PC-9 (cell line): ENCODE results near the gene ELL3. TPM values are rescaled to one million over a fixed set of nuclear protein-coding genes. Genes with fewer than 3 reads are reported as not detected.
"Not testable (repeated sequence)": the region's sequence is repeated elsewhere in the genome, so short reads cannot be mapped to it uniquely, and the experiment has no call there.

ENCODE experiments used
- BruUV-seq: library from RNA; stranded (reverse); fragments of 400-500 nt; replicated peaks from 2 replicates; lab custom pipeline; 2021; lab: Mats Ljungman, UMichigan
- CTCF ChIA-PET: fragments of 300-600 bp; sonication (Branson Sonifier 250); formaldehyde crosslinking; loops from one replicate; lab custom pipeline; 2022; ENCODE audit warnings: antibody characterized with exemption; lab: Charles Lee
- POLR2A ChIA-PET: fragments of 300-600 bp; sonication (Branson Sonifier 250); formaldehyde crosslinking; loops from one replicate; lab custom pipeline; 2022; ENCODE audit warnings: antibody characterized with exemption; ENCODE audit not compliant: unreplicated experiment; lab: Charles Lee
- DNase-seq, 2 experiments: peaks; one replicate each; pipeline versions ENCODE4 v3.0.0 to v3.0.0-alpha.2; 2015 to 2022; ENCODE audit warnings: mixed read lengths in 1 of 2
- H2AFZ ChIP-seq: fragments of 200-600 bp; sonication (generic); 2 replicates; pipeline ENCODE4 v1.8.1; 2017; ENCODE audit warnings: antibody characterized with exemption
- H3F3A ChIP-seq: fragments of 200-600 bp; sonication (generic); 2 replicates; pipeline ENCODE4 v1.8.1; 2017; ENCODE audit warnings: antibody characterized with exemption, mild to moderate bottlenecking, low read depth; ENCODE audit not compliant: insufficient read depth
- H3K27ac ChIP-seq: fragments of 200-600 bp; sonication (generic); 2 replicates; pipeline ENCODE4 v1.6.1; 2016; ENCODE audit warnings: mixed run types
- H3K27me3 ChIP-seq: fragments of 200-600 bp; sonication (generic); 2 replicates; pipeline ENCODE4 v1.6.1; 2016; ENCODE audit warnings: low read depth, mixed run types; ENCODE audit not compliant: insufficient read depth
- H3K36me3 ChIP-seq: fragments of 200-600 bp; sonication (generic); 2 replicates; pipeline ENCODE4 v1.6.1; 2016; ENCODE audit warnings: low read depth, mixed run types
- H3K4me1 ChIP-seq: fragments of 200-600 bp; sonication (generic); replicated peaks from 2 replicates; pipeline ENCODE4 v1.6.1; 2016; ENCODE audit warnings: mixed run types; ENCODE audit not compliant: insufficient read depth
- H3K4me2 ChIP-seq: fragments of 200-600 bp; sonication (generic); 2 replicates; pipeline ENCODE4 v1.6.1; 2017; ENCODE audit warnings: mixed run types
- H3K4me3 ChIP-seq: fragments of 200-600 bp; sonication (generic); 2 replicates; pipeline ENCODE4 v1.6.1; 2016; ENCODE audit warnings: mixed run types
- H3K79me2 ChIP-seq: fragments of 200-600 bp; sonication (generic); 2 replicates; pipeline ENCODE4 v1.6.1; 2017; ENCODE audit warnings: low read depth, mixed run types
- H3K9me2 ChIP-seq: fragments of 200-600 bp; sonication (generic); 2 replicates; pipeline ENCODE4 v1.8.1; 2017; ENCODE audit warnings: mild to moderate bottlenecking; ENCODE audit not compliant: insufficient read depth
- H3K9me3 ChIP-seq: fragments of 200-600 bp; sonication (generic); 2 replicates; pipeline ENCODE4 v1.8.1; 2016; ENCODE audit warnings: low read depth; ENCODE audit not compliant: insufficient read depth
- H4K20me1 ChIP-seq: fragments of 200-600 bp; sonication (generic); 2 replicates; pipeline ENCODE4 v1.8.1; 2017; ENCODE audit not compliant: insufficient read depth
- EZH2 ChIP-seq: fragments of 200-600 bp; sonication (generic); IDR thresholded peaks from 2 replicates; pipeline ENCODE4 v1.8.0; 2017; ENCODE audit warnings: antibody characterized with exemption, low read depth
- intact Hi-C: fragments of 100-400 bp; cut with micrococcal nuclease; formaldehyde crosslinking; loops from one replicate; pipeline ENCODE4 v1.10.0; 2022; ENCODE audit not compliant: unreplicated experiment
- total RNA-seq: library from RNA; stranded (reverse); gene quantifications from 2 replicates; pipeline ENCODE4 v1.2.3, GENCODE V29; 2021
- TF ChIP-seq, protein P1 (sequence below): fragments of 200-600 bp; sonication (generic); conservative IDR thresholded peaks from 2 replicates; pipeline ENCODE4 v1.6.1; 2017; ENCODE audit warnings: mixed run types, antibody characterized with exemption, mild to moderate bottlenecking, moderate library complexity

ELL3 gene
- total RNA-seq, 1 experiment from 2014 or later = 6.1 TPM

DNA sequence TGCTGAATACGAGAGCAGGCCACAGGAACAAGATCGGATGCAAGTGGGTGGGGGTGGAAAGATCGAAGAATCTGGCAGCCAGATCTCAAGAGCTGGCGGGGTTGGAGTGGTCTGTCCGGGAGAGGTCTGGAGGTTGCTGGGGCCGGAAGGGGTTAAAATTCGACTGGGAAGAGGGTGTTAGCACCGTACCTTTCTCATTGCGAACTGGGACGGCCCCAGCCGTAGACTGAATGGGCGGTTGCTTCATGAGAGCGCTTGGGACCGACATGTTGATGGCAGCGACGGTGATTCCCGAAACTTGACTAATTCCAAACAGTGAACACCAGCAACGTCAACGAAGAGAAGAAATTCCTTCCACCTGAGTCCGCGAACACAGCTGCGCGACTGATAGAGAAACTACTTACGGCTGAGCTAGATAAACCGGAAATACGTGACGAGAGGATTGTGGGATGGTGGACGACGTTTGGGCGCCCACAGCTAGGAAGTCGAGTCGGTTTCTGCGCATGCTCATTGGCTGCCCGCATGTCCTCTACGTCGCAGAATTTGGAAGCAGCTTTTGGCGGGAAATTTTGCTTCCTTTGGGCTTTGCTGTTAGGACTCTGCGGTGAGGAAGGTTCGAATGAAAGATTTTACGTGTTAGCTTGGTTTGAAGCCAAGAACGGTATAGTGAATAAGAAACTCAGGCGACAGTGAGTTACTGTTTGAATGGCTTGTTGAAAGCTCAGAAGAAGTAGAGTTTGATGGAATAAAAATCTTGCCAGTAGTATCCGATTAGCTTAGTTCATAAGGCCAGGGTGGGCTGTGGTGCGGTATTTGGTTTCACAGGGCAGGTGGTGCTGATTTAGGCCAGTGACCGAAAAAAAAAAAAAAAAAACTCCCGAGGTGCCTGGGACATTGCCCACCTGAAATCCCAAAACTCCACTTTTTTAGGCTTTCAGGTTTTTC lies 47.8 kb upstream of the ELL3 start, which contains the start of gene MFAP1:
TSS of gene MFAP1 (minus strand) at position 389 of the 945 bp plus-strand sequence. CDS start at position 268, 121 bp downstream.
- TSS peak; percentile 75 for BruUV-seq
- no peaks in the 10 kb centered on the region for H4K20me1 ChIP-seq
- peak within 1 kb of the TSS; percentile 72 for H3K27ac ChIP-seq
- intact Hi-C loops = loop anchor here (10.0 kb wide), 1 partner anchor 50 kb away; the partner anchor contains the start of gene ELL3
- H3K79me2 ChIP-seq = peaks cover 42% of the 10 kb centered on the region
- peak within 1 kb of the TSS; percentile 79 for H2AFZ ChIP-seq
- TF ChIP-seq EZH2 = no peak
- TF ChIP-seq, protein P1, sequence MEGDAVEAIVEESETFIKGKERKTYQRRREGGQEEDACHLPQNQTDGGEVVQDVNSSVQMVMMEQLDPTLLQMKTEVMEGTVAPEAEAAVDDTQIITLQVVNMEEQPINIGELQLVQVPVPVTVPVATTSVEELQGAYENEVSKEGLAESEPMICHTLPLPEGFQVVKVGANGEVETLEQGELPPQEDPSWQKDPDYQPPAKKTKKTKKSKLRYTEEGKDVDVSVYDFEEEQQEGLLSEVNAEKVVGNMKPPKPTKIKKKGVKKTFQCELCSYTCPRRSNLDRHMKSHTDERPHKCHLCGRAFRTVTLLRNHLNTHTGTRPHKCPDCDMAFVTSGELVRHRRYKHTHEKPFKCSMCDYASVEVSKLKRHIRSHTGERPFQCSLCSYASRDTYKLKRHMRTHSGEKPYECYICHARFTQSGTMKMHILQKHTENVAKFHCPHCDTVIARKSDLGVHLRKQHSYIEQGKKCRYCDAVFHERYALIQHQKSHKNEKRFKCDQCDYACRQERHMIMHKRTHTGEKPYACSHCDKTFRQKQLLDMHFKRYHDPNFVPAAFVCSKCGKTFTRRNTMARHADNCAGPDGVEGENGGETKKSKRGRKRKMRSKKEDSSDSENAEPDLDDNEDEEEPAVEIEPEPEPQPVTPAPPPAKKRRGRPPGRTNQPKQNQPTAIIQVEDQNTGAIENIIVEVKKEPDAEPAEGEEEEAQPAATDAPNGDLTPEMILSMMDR = no peak
- peak within 1 kb of the TSS; percentile 82 for H3K4me2 ChIP-seq
- CTCF ChIA-PET = no interaction called here
- peaks cover 13% of the 10 kb centered on the region; the same call in 1 of the 2 replicates for H3F3A ChIP-seq
- DNase-seq = peak; percentile 86 to 92
- H3K4me1 ChIP-seq = peaks cover 28% of the 10 kb centered on the region
- no peaks in the 10 kb centered on the region for H3K9me2 ChIP-seq
- peak within 1 kb of the TSS; percentile 63 for H3K4me3 ChIP-seq
- POLR2A ChIA-PET = interaction anchor here (0.5 to 0.9 kb wide), 11 partner anchors 12 to 721 kb away, joined by 3 to 9 read pairs (median 4); partner anchors contain the start of gene ELL3
- H3K27me3 ChIP-seq = no peaks in the 10 kb centered on the region
- H3K36me3 ChIP-seq = no peaks in the 10 kb centered on the region
- H3K9me3 ChIP-seq = no peaks in the 10 kb centered on the region

DNA sequence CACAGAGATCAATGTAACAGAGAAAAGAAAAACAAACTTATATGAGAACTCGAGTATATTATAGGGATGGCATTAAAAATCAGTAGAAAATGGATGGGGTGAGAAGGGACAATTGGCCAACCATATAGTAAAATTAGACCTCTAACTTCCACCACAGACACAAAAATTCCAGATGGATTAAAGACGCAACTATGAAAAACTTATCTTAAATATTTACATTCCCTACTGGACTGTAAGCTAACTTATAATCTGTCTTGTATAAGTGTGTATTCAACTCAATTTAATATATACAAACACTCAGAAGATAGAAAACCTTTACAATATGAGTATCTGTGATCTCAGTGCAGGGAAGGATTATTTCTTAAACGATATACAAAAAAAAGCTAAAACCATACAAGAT lies 44.7 kb upstream of the ELL3 start:
- Histone ChIP-seq H3F3A (no peaks in the 10 kb centered on the region; the same call in 1 of the 2 replicates), H2AFZ (no peak overlapping the region), H3K4me1 (peaks cover 17% of the 10 kb centered on the region), H3K36me3 (no peaks in the 10 kb centered on the region), H3K4me2 (no peak overlapping the region), H4K20me1 (no peaks in the 10 kb centered on the region), H3K27ac (no peak overlapping the region), H3K9me3 (no peaks in the 10 kb centered on the region), H3K79me2 (peaks cover 47% of the 10 kb centered on the region), H3K9me2 (no peaks in the 10 kb centered on the region), H3K27me3 (no peaks in the 10 kb centered on the region), H3K4me3 (no peak overlapping the region)
- no TSS peak for BruUV-seq
- intact Hi-C loops = loop anchor here (10.0 kb wide), 1 partner anchor 47 kb away; the partner anchor contains the start of gene ELL3
- TF ChIP-seq EZH2 = no peak
- TF ChIP-seq, protein P1 = no peak
- DNase-seq = no peak
- CTCF ChIA-PET = no interaction called here
- POLR2A ChIA-PET = interaction anchor here (0.7 kb wide), 1 partner anchor 27 kb away, joined by 26 read pairs; no protein-coding TSS in a partner anchor

DNA sequence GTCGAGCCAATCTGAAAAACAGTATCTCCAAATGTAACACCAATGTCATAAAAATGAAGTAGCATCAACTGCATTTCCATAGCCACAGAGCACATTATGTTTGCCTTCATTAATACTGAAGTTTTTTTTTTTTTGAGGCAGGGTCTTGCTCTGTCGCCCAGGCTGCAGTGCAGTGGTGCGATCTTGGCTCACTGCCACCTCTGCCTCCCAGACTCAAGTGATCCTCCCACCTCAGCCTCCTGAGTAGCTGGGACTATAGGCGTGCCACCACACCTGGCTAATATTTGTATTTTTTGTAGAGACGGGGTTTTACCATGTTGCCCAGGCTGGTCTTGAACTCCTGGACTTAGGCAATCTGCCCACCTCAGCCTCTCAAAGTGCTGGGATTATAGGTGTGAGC lies 38.3 kb upstream of the ELL3 start:
- H3K4me2 ChIP-seq, intact Hi-C loops, BruUV-seq, H3K9me2 ChIP-seq, DNase-seq, H4K20me1 ChIP-seq, H3K27ac ChIP-seq, H3K4me3 ChIP-seq, H3F3A ChIP-seq, H3K27me3 ChIP-seq, CTCF ChIA-PET, H3K9me3 ChIP-seq, H2AFZ ChIP-seq, H3K79me2 ChIP-seq, H3K4me1 ChIP-seq: not testable (repeated sequence)
- POLR2A ChIA-PET = interaction anchor here (0.6 kb wide), 1 partner anchor 8 kb away, joined by 3 read pairs; no protein-coding TSS in a partner anchor
- peaks cover 16% of the 10 kb centered on the region; the same call in 1 of the 2 replicates for H3K36me3 ChIP-seq
